PC-9 (cell line): ENCODE measurements around the gene VAV3. TPM values are rescaled to one million over a fixed set of nuclear protein-coding genes. Genes with fewer than 3 reads are reported as not detected.

Experiments
- BruUV-seq: library from RNA; stranded (reverse); fragments of 400-500 nt; replicated peaks from 2 replicates; lab custom pipeline; 2021; lab: Mats Ljungman, UMichigan
- CTCF ChIA-PET: fragments of 300-600 bp; sonication (Branson Sonifier 250); formaldehyde crosslinking; loops from one replicate; lab custom pipeline; 2022; ENCODE audit warnings: antibody characterized with exemption; lab: Charles Lee
- POLR2A ChIA-PET: fragments of 300-600 bp; sonication (Branson Sonifier 250); formaldehyde crosslinking; loops from one replicate; lab custom pipeline; 2022; ENCODE audit warnings: antibody characterized with exemption; ENCODE audit not compliant: unreplicated experiment; lab: Charles Lee
- DNase-seq, 2 experiments: peaks; one replicate each; pipeline versions ENCODE4 v3.0.0 to v3.0.0-alpha.2; 2015 to 2022; ENCODE audit warnings: mixed read lengths in 1 of 2
- H2AFZ ChIP-seq: fragments of 200-600 bp; sonication (generic); 2 replicates; pipeline ENCODE4 v1.8.1; 2017; ENCODE audit warnings: antibody characterized with exemption
- H3F3A ChIP-seq: fragments of 200-600 bp; sonication (generic); 2 replicates; pipeline ENCODE4 v1.8.1; 2017; ENCODE audit warnings: antibody characterized with exemption, mild to moderate bottlenecking, low read depth; ENCODE audit not compliant: insufficient read depth
- H3K27ac ChIP-seq: fragments of 200-600 bp; sonication (generic); 2 replicates; pipeline ENCODE4 v1.6.1; 2016; ENCODE audit warnings: mixed run types
- H3K27me3 ChIP-seq: fragments of 200-600 bp; sonication (generic); 2 replicates; pipeline ENCODE4 v1.6.1; 2016; ENCODE audit warnings: low read depth, mixed run types; ENCODE audit not compliant: insufficient read depth
- H3K36me3 ChIP-seq: fragments of 200-600 bp; sonication (generic); 2 replicates; pipeline ENCODE4 v1.6.1; 2016; ENCODE audit warnings: low read depth, mixed run types
- H3K4me1 ChIP-seq: fragments of 200-600 bp; sonication (generic); replicated peaks from 2 replicates; pipeline ENCODE4 v1.6.1; 2016; ENCODE audit warnings: mixed run types; ENCODE audit not compliant: insufficient read depth
- H3K4me2 ChIP-seq: fragments of 200-600 bp; sonication (generic); 2 replicates; pipeline ENCODE4 v1.6.1; 2017; ENCODE audit warnings: mixed run types
- H3K4me3 ChIP-seq: fragments of 200-600 bp; sonication (generic); 2 replicates; pipeline ENCODE4 v1.6.1; 2016; ENCODE audit warnings: mixed run types
- H3K79me2 ChIP-seq: fragments of 200-600 bp; sonication (generic); 2 replicates; pipeline ENCODE4 v1.6.1; 2017; ENCODE audit warnings: low read depth, mixed run types
- H3K9me2 ChIP-seq: fragments of 200-600 bp; sonication (generic); 2 replicates; pipeline ENCODE4 v1.8.1; 2017; ENCODE audit warnings: mild to moderate bottlenecking; ENCODE audit not compliant: insufficient read depth
- H3K9me3 ChIP-seq: fragments of 200-600 bp; sonication (generic); 2 replicates; pipeline ENCODE4 v1.8.1; 2016; ENCODE audit warnings: low read depth; ENCODE audit not compliant: insufficient read depth
- H4K20me1 ChIP-seq: fragments of 200-600 bp; sonication (generic); 2 replicates; pipeline ENCODE4 v1.8.1; 2017; ENCODE audit not compliant: insufficient read depth
- CTCF ChIP-seq: fragments of 200-600 bp; sonication (generic); conservative IDR thresholded peaks from 2 replicates; pipeline ENCODE4 v1.6.1; 2017; ENCODE audit warnings: mixed run types, antibody characterized with exemption, mild to moderate bottlenecking, moderate library complexity
- EZH2 ChIP-seq: fragments of 200-600 bp; sonication (generic); IDR thresholded peaks from 2 replicates; pipeline ENCODE4 v1.8.0; 2017; ENCODE audit warnings: antibody characterized with exemption, low read depth
- intact Hi-C: fragments of 100-400 bp; cut with micrococcal nuclease; formaldehyde crosslinking; loops from one replicate; pipeline ENCODE4 v1.10.0; 2022; ENCODE audit not compliant: unreplicated experiment
- total RNA-seq: library from RNA; stranded (reverse); gene quantifications from 2 replicates; pipeline ENCODE4 v1.2.3, GENCODE V29; 2021

VAV3 gene
- total RNA-seq, 1 experiment from 2014 or later, result 1.7 TPM

GRCh38 chr1:107617921-107618320, 347.1 kb downstream of the VAV3 start:
- no peaks in the 10 kb centered on the region for H3K36me3 ChIP-seq
- H3K4me1 ChIP-seq, result no peaks in the 10 kb centered on the region
- no peaks in the 10 kb centered on the region for H3F3A ChIP-seq
- no peaks in the 10 kb centered on the region for H3K9me3 ChIP-seq
- no peaks in the 10 kb centered on the region for H3K27me3 ChIP-seq
- DNase-seq, result no peak
- H3K79me2 ChIP-seq, result no peaks in the 10 kb centered on the region
- no peaks in the 10 kb centered on the region for H3K9me2 ChIP-seq
- TF ChIP-seq EZH2 (no peak), CTCF (no peak)
- H3K27ac ChIP-seq, result no peak overlapping the region
- no TSS peak for BruUV-seq
- H2AFZ ChIP-seq, result no peak overlapping the region
- no peak overlapping the region for H3K4me2 ChIP-seq
- intact Hi-C loops, result no loop called here
- ChIA-PET CTCF (no interaction called here), POLR2A (no interaction called here)
- H4K20me1 ChIP-seq, result no peaks in the 10 kb centered on the region
- H3K4me3 ChIP-seq, result no peak overlapping the region

DNA sequence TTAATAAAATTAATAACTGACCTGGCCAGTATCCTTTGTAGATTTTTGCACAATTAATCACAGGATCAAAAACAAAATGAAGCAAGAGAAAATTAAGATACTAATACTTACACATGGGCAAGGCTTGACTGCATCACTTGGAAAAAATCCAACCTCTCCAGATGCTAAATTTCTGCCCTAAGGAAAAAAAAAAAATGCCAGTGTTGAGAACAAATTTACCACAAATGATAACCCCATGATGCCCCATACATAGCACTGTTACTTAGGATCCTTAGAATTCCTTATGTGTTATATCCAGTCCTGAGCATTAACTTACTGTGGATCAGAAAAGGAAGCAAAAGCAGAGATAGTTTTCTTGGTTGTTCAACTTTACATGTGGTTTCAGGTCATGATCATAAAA, 347.5 kb downstream of the VAV3 start:
- Histone ChIP-seq H3K27me3 (no peaks in the 10 kb centered on the region), H2AFZ (no peak overlapping the region), H3K4me3 (no peak overlapping the region), H3K27ac (no peak overlapping the region), H3K9me2 (no peaks in the 10 kb centered on the region), H3F3A (no peaks in the 10 kb centered on the region), H3K4me1 (no peaks in the 10 kb centered on the region), H4K20me1 (no peaks in the 10 kb centered on the region), H3K79me2 (no peaks in the 10 kb centered on the region), H3K9me3 (0 out of 2 replicates have a peak, but pooled peaks cover 4% of the 10 kb centered on the region), H3K36me3 (no peaks in the 10 kb centered on the region), H3K4me2 (no peak overlapping the region)
- no TSS peak for BruUV-seq
- no peak for DNase-seq
- intact Hi-C loops, result no loop called here
- no peak for TF ChIP-seq EZH2
- no peak for TF ChIP-seq CTCF
- CTCF ChIA-PET, result no interaction called here
- POLR2A ChIA-PET, result no interaction called here

- POLR2A ChIA-PET, result no interaction called here
- Histone ChIP-seq H3K4me2 (no peak overlapping the region), H3F3A (no peaks in the 10 kb centered on the region), H3K79me2 (no peaks in the 10 kb centered on the region), H3K27ac (no peak overlapping the region), H3K4me3 (no peak overlapping the region), H3K4me1 (no peaks in the 10 kb centered on the region), H2AFZ (no peak overlapping the region), H3K27me3 (no peaks in the 10 kb centered on the region), H4K20me1 (no peaks in the 10 kb centered on the region), H3K9me3 (peaks cover 9% of the 10 kb centered on the region), H3K9me2 (no peaks in the 10 kb centered on the region; the same call in 1 of the 2 replicates), H3K36me3 (no peaks in the 10 kb centered on the region)
- no peak for DNase-seq
- no TSS peak for BruUV-seq
- intact Hi-C loops, result no loop called here
- CTCF ChIA-PET, result no interaction called here
- no peak for TF ChIP-seq EZH2
- no peak for TF ChIP-seq CTCF
Observed at GRCh38 chr1:107609808-107610207, 355.2 kb downstream of the VAV3 start.
